H9 (cell line): Measurements from ENCODE around the gene APOBR. TPM values are rescaled to one million over a fixed set of nuclear protein-coding genes. Genes with fewer than 3 reads are reported as not detected.
A peak's percentile ranks its signal among the peaks of the same experiment; 100 is the strongest.

Experiments used
- DNase-seq: peaks from one replicate; pipeline ENCODE4 v3.0.0-alpha.2; 2017
- H2AFZ ChIP-seq: one replicate; pipeline ENCODE4 v1.6.1; 2013; ENCODE audit warnings: mild to moderate bottlenecking, low read length, control low read depth, moderate library complexity
- H2AK5ac ChIP-seq: 2 replicates; pipeline ENCODE4 v1.6.1; 2013; ENCODE audit warnings: low read length, control low read depth, mixed read lengths; ENCODE audit not compliant: insufficient read length
- H2BK120ac ChIP-seq: one replicate; pipeline ENCODE4 v1.6.1; 2013; ENCODE audit warnings: low read depth, mild to moderate bottlenecking, low read length, control low read depth, inconsistent platforms; ENCODE audit not compliant: poor library complexity, severe bottlenecking
- H2BK12ac ChIP-seq: 2 replicates; pipeline ENCODE4 v1.6.1; 2013; ENCODE audit warnings: low read length, control low read depth, mixed read lengths, low read depth; ENCODE audit not compliant: insufficient read length
- H2BK15ac ChIP-seq: 2 replicates; pipeline ENCODE4 v1.6.1; 2013; ENCODE audit warnings: low read depth, low read length, control low read depth
- H2BK20ac ChIP-seq: one replicate; pipeline ENCODE4 v1.6.1; 2013; ENCODE audit warnings: low read depth, mild to moderate bottlenecking, low read length, control low read depth, inconsistent platforms; ENCODE audit not compliant: poor library complexity, severe bottlenecking
- H2BK5ac ChIP-seq: 2 replicates; pipeline ENCODE4 v1.6.1; 2013; ENCODE audit warnings: low read length, control low read depth, mixed read lengths; ENCODE audit not compliant: insufficient read length
- H3K14ac ChIP-seq: 2 replicates; pipeline ENCODE4 v1.6.1; 2013; ENCODE audit warnings: low read length, control low read depth; ENCODE audit not compliant: insufficient read depth
- H3K18ac ChIP-seq: 2 replicates; pipeline ENCODE4 v1.6.1; 2013; ENCODE audit warnings: low read depth, mild to moderate bottlenecking, mixed read lengths, low read length, control low read depth; ENCODE audit not compliant: insufficient read length
- H3K23ac ChIP-seq: 2 replicates; pipeline ENCODE4 v1.6.1; 2013; ENCODE audit warnings: low read length, control low read depth, mixed read lengths, low read depth; ENCODE audit not compliant: insufficient read length
- H3K23me2 ChIP-seq: 2 replicates; pipeline ENCODE4 v1.6.1; 2013; ENCODE audit warnings: low read depth, mild to moderate bottlenecking, mixed read lengths, low read length, control low read depth; ENCODE audit not compliant: insufficient read length, poor library complexity, severe bottlenecking
- H3K27ac ChIP-seq: 2 replicates; pipeline ENCODE4 v1.5.1; 2013; ENCODE audit warnings: low read length, control low read depth, mixed read lengths, low read depth; ENCODE audit not compliant: insufficient read length
- H3K27me3 ChIP-seq: 2 replicates; pipeline ENCODE4 v1.6.1; 2013; ENCODE audit warnings: low read length, control low read depth, inconsistent platforms; ENCODE audit not compliant: insufficient read depth
- H3K4ac ChIP-seq: 2 replicates; pipeline ENCODE4 v1.6.1; 2013; ENCODE audit warnings: low read depth, mild to moderate bottlenecking, control low read depth, inconsistent platforms, low read length, moderate library complexity
- H3K4me1 ChIP-seq: 2 replicates; pipeline ENCODE4 v1.6.1; 2013; ENCODE audit warnings: low read length, control low read depth, inconsistent platforms; ENCODE audit not compliant: insufficient read depth
- H3K4me2 ChIP-seq: 2 replicates; pipeline ENCODE4 v1.6.1; 2013; ENCODE audit warnings: low read length, control low read depth, mixed read lengths; ENCODE audit not compliant: insufficient read length, insufficient read depth
- H3K56ac ChIP-seq: 2 replicates; pipeline ENCODE4 v1.6.1; 2013; ENCODE audit warnings: low read depth, mild to moderate bottlenecking, mixed read lengths, low read length, control low read depth; ENCODE audit not compliant: insufficient read length
- H3K79me1 ChIP-seq: 2 replicates; pipeline ENCODE4 v1.6.1; 2013; ENCODE audit warnings: low read depth, mild to moderate bottlenecking, moderate library complexity, low read length, control low read depth, inconsistent platforms; ENCODE audit not compliant: insufficient read depth, poor library complexity, severe bottlenecking
- H3K79me2 ChIP-seq: 2 replicates; pipeline ENCODE4 v1.6.1; 2013; ENCODE audit warnings: low read length, control low read depth, inconsistent platforms; ENCODE audit not compliant: insufficient read depth
- H3K9ac ChIP-seq: 2 replicates; pipeline ENCODE4 v1.6.1; 2013; ENCODE audit warnings: low read length, control low read depth, mixed read lengths; ENCODE audit not compliant: insufficient read length; ENCODE audit errors: extremely low read depth
- H3K9me3 ChIP-seq: one replicate; pipeline ENCODE4 v1.6.1; 2013; ENCODE audit warnings: low read depth, low read length, inconsistent platforms; ENCODE audit not compliant: control insufficient read depth
- H3T11ph ChIP-seq: one replicate; pipeline ENCODE4 v1.6.1; 2013; ENCODE audit warnings: mild to moderate bottlenecking, low read length, control low read depth, inconsistent platforms
- H4K20me1 ChIP-seq: one replicate; pipeline ENCODE4 v1.6.1; 2013; ENCODE audit not compliant: control insufficient read depth, insufficient read length, insufficient read depth
- H4K5ac ChIP-seq: 2 replicates; pipeline ENCODE4 v1.6.1; 2013; ENCODE audit warnings: low read depth, mild to moderate bottlenecking, mixed read lengths, low read length, control low read depth; ENCODE audit not compliant: insufficient read length
- H4K8ac ChIP-seq: replicated peaks from 2 replicates; pipeline ENCODE4 v1.6.1; 2013; ENCODE audit warnings: low read length, control low read depth, mixed read lengths, low read depth; ENCODE audit not compliant: insufficient read length
- H4K91ac ChIP-seq: 2 replicates; pipeline ENCODE4 v1.6.1; 2013; ENCODE audit warnings: low read depth, mild to moderate bottlenecking, moderate library complexity, mixed read lengths, low read length, control low read depth; ENCODE audit not compliant: insufficient read length
- H3K27ac Mint-ChIP-seq, 3 experiments: 2 replicates in 2 of 3; 3 replicates in 1 of 3; pipeline ENCODE4 v1.8.0; 2020 to 2021; ENCODE audit warnings: mixed read lengths in 3 of 3, mild to moderate bottlenecking in 1 of 3, moderate library complexity in 1 of 3
- H3K27me3 Mint-ChIP-seq: 2 replicates; pipeline ENCODE4 v1.8.0; 2021; ENCODE audit warnings: low read depth, mild to moderate bottlenecking, moderate library complexity, mixed read lengths
- H3K36me3 Mint-ChIP-seq, 3 experiments: 2 replicates in 2 of 3; 3 replicates in 1 of 3; pipeline ENCODE4 v1.8.0; 2020 to 2021; ENCODE audit warnings: low read depth in 3 of 3, mixed read lengths in 3 of 3; ENCODE audit not compliant: insufficient read depth in 1 of 3
- H3K4me1 Mint-ChIP-seq, 2 experiments: 2 replicates each; pipeline ENCODE4 v1.8.0; 2020; ENCODE audit warnings: mixed read lengths in 2 of 2
- H3K4me3 Mint-ChIP-seq, 2 experiments: 2 replicates in 1 of 2; 3 replicates in 1 of 2; pipeline ENCODE4 v1.8.0; 2020 to 2021; ENCODE audit warnings: mild to moderate bottlenecking in 2 of 2, mixed read lengths in 2 of 2, moderate library complexity in 1 of 2
- H3K9me3 Mint-ChIP-seq, 2 experiments: 2 replicates in 1 of 2; 3 replicates in 1 of 2; pipeline ENCODE4 v1.8.0; 2020; ENCODE audit warnings: mild to moderate bottlenecking in 2 of 2, mixed read lengths in 2 of 2, moderate library complexity in 1 of 2
- CTCF ChIP-seq: fragments of 200-600 bp; sonication (generic); conservative IDR thresholded peaks from 3 replicates; pipeline ENCODE4 v1.8.0; 2021; ENCODE audit warnings: antibody characterized with exemption, mild to moderate bottlenecking
- WGBS: extraction: QIAGEN DNeasy Blood & Tissue Kit; methylation state at CpG from one replicate; pipeline ENCODE4 v1.1.7; 2013; ENCODE audit warnings: missing lambda C conversion rate, low lambda C conversion rate, mixed read lengths; ENCODE audit not compliant: insufficient read length; ENCODE audit errors: extremely low coverage; 5-methylcytosine and 5-hydroxymethylcytosine counted together
- total RNA-seq: library from RNA; stranded (reverse); gene quantifications from 2 replicates; pipeline ENCODE4 v1.2.1, GENCODE V29; 2021

Gene APOBR
- total RNA-seq, 1 experiment from 2014 or later: not detected

GRCh38 chr16:28540346-28540745 is 45.9 kb downstream of the APOBR start:
- no peak for TF ChIP-seq CTCF
- Mint-ChIP-seq H3K27me3 (peaks cover 5% of the 10 kb centered on the region), H3K27ac (0 out of 7 replicates have a peak overlapping the region, but pooled peaks of 1 of the 3 experiments have one; percentile 35), H3K9me3 (no peaks in the 10 kb centered on the region; a peak in 1 of 5 replicates), H3K4me1 (peaks cover 0 to 4% of the 10 kb centered on the region in 2 experiments; a peak in 3 of 4 replicates), H3K36me3 (no peaks in the 10 kb centered on the region; a peak in 1 of 7 replicates), H3K4me3 (no peak overlapping the region)
- Histone ChIP-seq H2BK5ac (no peak overlapping the region), H3K27ac (no peak overlapping the region), H3K9me3 (no peaks in the 10 kb centered on the region), H3K4me2 (no peak overlapping the region), H2BK120ac (no peak overlapping the region), H4K8ac (no peak overlapping the region), H3K23ac (no peak overlapping the region), H3K79me1 (no peaks in the 10 kb centered on the region), H3K14ac (no peak overlapping the region), H3K4ac (no peak overlapping the region), H4K20me1 (no peaks in the 10 kb centered on the region), H3K79me2 (no peaks in the 10 kb centered on the region), H3K56ac (no peak overlapping the region), H3K9ac (no peak overlapping the region), H2AK5ac (no peak overlapping the region), H3K27me3 (no peaks in the 10 kb centered on the region), H3K18ac (no peak overlapping the region), H2BK15ac (no peak overlapping the region), H3T11ph (no peak overlapping the region), H4K91ac (no peak overlapping the region), H4K5ac (no peak overlapping the region), H2BK20ac (no peak overlapping the region), H3K4me1 (no peaks in the 10 kb centered on the region), H2AFZ (no peak overlapping the region), H2BK12ac (no peak overlapping the region), H3K23me2 (no peaks in the 10 kb centered on the region)
- no CpG with 5 or more reads among the region's 3 CpGs for WGBS
- DNase-seq: no peak
